K562 (cell line): ENCODE measurements around the gene ABRAXAS1. TPM values are rescaled to one million over a fixed set of nuclear protein-coding genes. Genes with fewer than 3 reads are reported as not detected.

ENCODE experiments used
- DPF2 ChIP-seq: fragments of 450-650 bp; IDR thresholded peaks from 2 replicates; pipeline ENCODE4 v1.6.1; 2016
- ETS1 ChIP-seq: conservative IDR thresholded peaks from 2 replicates; pipeline ENCODE4 v1.6.1; 2011; ENCODE audit warnings: low read depth, mild to moderate bottlenecking, low read length; ENCODE audit not compliant: control insufficient read depth
- FOXP1 ChIP-seq: sonication (generic); formaldehyde crosslinking; IDR thresholded peaks from 2 replicates; pipeline ENCODE4 v1.8.0; 2022; ENCODE audit warnings: mild to moderate bottlenecking, missing genetic modification reagents
- GTF2E2 ChIP-seq: fragments of 200-800 bp; sonication (Bioruptor generic); IDR thresholded peaks from 2 replicates; pipeline ENCODE4 v1.6.1; 2016; ENCODE audit warnings: missing genetic modification characterization, missing compliant biosample characterization
- HCFC1 ChIP-seq: IDR thresholded peaks from 2 replicates; pipeline ENCODE4 v1.6.1; 2012; ENCODE audit warnings: low read depth, low read length, improper control_type of control experiment
- HDAC1 ChIP-seq, 2 experiments: fragments of 450-650 bp; IDR thresholded peaks; 2 replicates each; pipeline ENCODE4 v1.6.1; 2016 to 2017; ENCODE audit warnings: inconsistent platforms in 1 of 2, mild to moderate bottlenecking in 1 of 2, moderate library complexity in 1 of 2
- HNRNPLL ChIP-seq: fragments of 200-400 bp; formaldehyde crosslinking; IDR thresholded peaks from 2 replicates; pipeline ENCODE4 v1.6.1; 2017; ENCODE audit warnings: low read length, low read depth, mild to moderate bottlenecking; ENCODE audit not compliant: poor library complexity, severe bottlenecking
- IFI16 ChIP-seq: fragments of 250-450 bp; sonication (Bioruptor Pico); IDR thresholded peaks from 2 replicates; pipeline ENCODE4 v2.1.2; 2022; ENCODE audit warnings: mild to moderate bottlenecking, inconsistent platforms
- MCM3 ChIP-seq: fragments of 450-650 bp; IDR thresholded peaks from 2 replicates; pipeline ENCODE4 v1.6.1; 2016
- MCM5 ChIP-seq: fragments of 450-650 bp; IDR thresholded peaks from 2 replicates; pipeline ENCODE4 v1.6.1; 2016; ENCODE audit warnings: low read depth
- NFXL1 ChIP-seq: fragments of 450-650 bp; formaldehyde crosslinking; IDR thresholded peaks from 2 replicates; pipeline ENCODE4 v1.4.0; 2021; ENCODE audit warnings: mild to moderate bottlenecking
- SMAD1 ChIP-seq: fragments of 150-350 bp; IDR thresholded peaks from 2 replicates; pipeline ENCODE4 v1.6.1; 2014; ENCODE audit warnings: low read length, low read depth; ENCODE audit not compliant: partially characterized antibody
- SOX6 ChIP-seq: fragments of 450-650 bp; IDR thresholded peaks from 2 replicates; pipeline ENCODE4 v1.6.1; 2014; ENCODE audit warnings: mild to moderate bottlenecking
- TAF7 ChIP-seq: fragments of 450-650 bp; IDR thresholded peaks from 2 replicates; pipeline ENCODE4 v1.6.1; 2016; ENCODE audit warnings: missing genetic modification characterization, missing compliant biosample characterization
- TBP ChIP-seq: optimal IDR thresholded peaks from 2 replicates; pipeline ENCODE3; 2011; ENCODE audit warnings: low read depth, low read length, improper control_type of control experiment
- TEAD4 ChIP-seq, 2 experiments: sonication (generic) in 1 of 2; formaldehyde crosslinking in 1 of 2; IDR thresholded peaks; 2 replicates each; pipeline versions ENCODE4 v1.6.1 to v1.8.0; 2012 to 2022; ENCODE audit warnings: borderline replicate concordance in 1 of 2, inconsistent platforms in 1 of 2, low read length in 1 of 2, mild to moderate bottlenecking in 1 of 2, missing genetic modification reagents in 1 of 2
- ZBTB7A ChIP-seq: IDR thresholded peaks from 2 replicates; pipeline ENCODE4 v1.6.1; 2011; ENCODE audit warnings: low read depth, mild to moderate bottlenecking, low read length, moderate library complexity, borderline replicate concordance; ENCODE audit not compliant: control insufficient read depth
- ZFP30 ChIP-seq: fragments of 250-450 bp; sonication (Bioruptor Pico); IDR thresholded peaks from 2 replicates; pipeline ENCODE4 v1.8.0; 2022; ENCODE audit warnings: moderate library complexity, mild to moderate bottlenecking, inconsistent platforms, borderline replicate concordance
- ZNF212 ChIP-seq: fragments of 450-650 bp; formaldehyde crosslinking; IDR thresholded peaks from 2 replicates; pipeline ENCODE4 v1.4.0; 2020; ENCODE audit warnings: mild to moderate bottlenecking
- ZNF280B ChIP-seq: fragments of 250-450 bp; sonication (Bioruptor Pico); IDR thresholded peaks from 2 replicates; pipeline ENCODE4 v1.5.1; 2021; ENCODE audit warnings: mild to moderate bottlenecking
- polyA plus RNA-seq, 8 experiments: library from polyadenylated mRNA; depleted of rRNA in 4 of 8; stranded (reverse) in 5 of 8; unstranded in 3 of 8; fragments of >200 nt; fragmentation: Nextera tagmentation in 2 of 8; fragmentation: Illumina TruSeq in 1 of 8; extraction: Ambion mirVana in 2 of 8; extraction: Trizol in 1 of 8; gene quantifications; 2 replicates each; pipeline versions ENCODE4 v1.2.1 to v1.2.3, GENCODE V29; 2011 to 2014; ENCODE audit warnings: inconsistent platforms in 1 of 8, missing spikeins in 1 of 8
- total RNA-seq, 7 experiments: library from RNA; depleted of rRNA in 6 of 7; stranded (reverse); fragments of >200 nt in 6 of 7; fragmentation: Illumina TruSeq in 2 of 7; extraction: Trizol in 2 of 7; gene quantifications; 2 replicates each; pipeline versions ENCODE4 v1.2.1 to v1.2.3, GENCODE V29; 2011 to 2021; ENCODE audit warnings: low replicate concordance in 1 of 7
- TF ChIP-seq, protein P1 (sequence below): fragments of 450-650 bp; IDR thresholded peaks from 2 replicates; pipeline ENCODE4 v1.6.1; 2014; ENCODE audit warnings: low read depth, mild to moderate bottlenecking, moderate library complexity, borderline replicate concordance
- TF ChIP-seq, protein P2 (sequence below): fragments of 250-450 bp; sonication (Bioruptor Pico); IDR thresholded peaks from 2 replicates; pipeline ENCODE4 v1.4.0; 2020; ENCODE audit warnings: mild to moderate bottlenecking

Gene ABRAXAS1
- total and polyA plus RNA-seq, 9 of the 15 experiments (the other 6 are each of a cell fraction or from before 2014, with no cell fraction given) = 10.8 to 48.3 (median 22.1) TPM

DNA sequence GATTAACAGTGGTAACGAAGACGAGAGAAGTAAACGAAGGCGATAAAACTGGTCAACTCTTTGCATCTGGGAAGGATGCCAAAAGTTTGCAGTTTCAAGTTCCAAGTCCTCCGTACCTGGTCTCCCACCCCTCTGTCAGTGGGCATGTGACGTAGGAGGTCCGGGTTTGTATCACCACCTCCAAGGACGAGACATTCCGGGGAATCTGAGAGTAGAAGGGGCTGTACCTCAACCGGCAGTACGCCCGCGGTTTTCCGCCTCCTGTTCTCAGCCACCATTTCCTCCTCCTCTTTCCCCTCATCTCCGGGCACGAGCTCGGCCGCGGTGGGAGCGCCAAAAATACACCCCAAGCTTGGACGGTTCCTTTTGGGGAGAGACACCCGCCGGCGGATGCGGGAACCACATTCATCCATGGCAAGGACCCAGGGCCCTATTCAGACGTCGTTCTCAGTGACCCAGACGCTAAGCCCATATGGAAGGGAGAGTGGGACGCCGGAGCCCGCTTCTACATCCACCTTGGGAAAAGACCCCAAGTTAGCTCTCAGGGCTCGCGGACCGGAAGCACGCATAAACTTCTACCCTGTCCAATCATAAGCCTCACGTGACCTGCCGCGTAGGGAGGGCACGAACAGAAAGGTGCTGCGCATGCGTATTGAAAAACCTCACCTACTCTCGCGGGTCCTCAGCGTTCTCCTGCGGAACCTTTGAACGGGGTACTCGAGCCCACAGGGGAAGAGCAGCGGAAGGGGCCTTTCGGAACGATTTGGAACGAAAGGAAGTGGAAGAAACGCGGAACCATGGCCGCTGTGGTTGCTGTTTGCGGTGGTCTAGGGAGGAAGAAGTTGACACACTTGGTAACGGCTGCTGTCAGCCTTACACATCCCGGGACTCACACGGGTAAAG lies 29.4 kb downstream of the ABRAXAS1 start, which contains the start of the genes HELQ and MRPS18C (continued):
- TF ChIP-seq SOX6 (peak; percentile 78), ETS1 (no peak; the same call in 1 of the 2 replicates), ZBTB7A (peak; percentile 74; the same call in 1 of the 2 replicates), GTF2E2 (tag) (peak; percentile 77; the same call in 1 of the 2 replicates), ZNF280B (CRISPR knock-in tag) (no peak), TBP (peak; percentile 88), HCFC1 (peak; percentile 90), ZFP30 (CRISPR knock-in tag) (no peak), IFI16 (CRISPR knock-in tag) (no peak), FOXP1 (CRISPR knock-in tag) (peak; percentile 76; the same call in 1 of the 2 replicates), SMAD1 (peak; percentile 82), TEAD4 (IDR thresholded peaks at IDR 0.05; ENCODE audit: low read length) (peak; percentile 2; the same call in 1 of the 2 replicates), TEAD4 (CRISPR knock-in tag; IDR thresholded peaks at IDR 0.05; ENCODE audit: borderline replicate concordance) (no peak), MCM3 (no peak), MCM5 (no peak), DPF2 (0 out of 2 replicates have a peak, but pooled peaks have one; percentile 7), TAF7 (tag) (peak; percentile 85), ZNF212 (no peak), NFXL1 (CRISPR knock-in tag) (no peak), HDAC1 (IDR thresholded peaks at IDR 0.05) (peak in 1 of 2 experiments; percentile 84; a peak in 2 of 4 replicates), HNRNPLL (peak; percentile 61)
- TF ChIP-seq, protein P1, sequence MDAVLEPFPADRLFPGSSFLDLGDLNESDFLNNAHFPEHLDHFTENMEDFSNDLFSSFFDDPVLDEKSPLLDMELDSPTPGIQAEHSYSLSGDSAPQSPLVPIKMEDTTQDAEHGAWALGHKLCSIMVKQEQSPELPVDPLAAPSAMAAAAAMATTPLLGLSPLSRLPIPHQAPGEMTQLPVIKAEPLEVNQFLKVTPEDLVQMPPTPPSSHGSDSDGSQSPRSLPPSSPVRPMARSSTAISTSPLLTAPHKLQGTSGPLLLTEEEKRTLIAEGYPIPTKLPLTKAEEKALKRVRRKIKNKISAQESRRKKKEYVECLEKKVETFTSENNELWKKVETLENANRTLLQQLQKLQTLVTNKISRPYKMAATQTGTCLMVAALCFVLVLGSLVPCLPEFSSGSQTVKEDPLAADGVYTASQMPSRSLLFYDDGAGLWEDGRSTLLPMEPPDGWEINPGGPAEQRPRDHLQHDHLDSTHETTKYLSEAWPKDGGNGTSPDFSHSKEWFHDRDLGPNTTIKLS = peak; percentile 89
- TF ChIP-seq, protein P2, sequence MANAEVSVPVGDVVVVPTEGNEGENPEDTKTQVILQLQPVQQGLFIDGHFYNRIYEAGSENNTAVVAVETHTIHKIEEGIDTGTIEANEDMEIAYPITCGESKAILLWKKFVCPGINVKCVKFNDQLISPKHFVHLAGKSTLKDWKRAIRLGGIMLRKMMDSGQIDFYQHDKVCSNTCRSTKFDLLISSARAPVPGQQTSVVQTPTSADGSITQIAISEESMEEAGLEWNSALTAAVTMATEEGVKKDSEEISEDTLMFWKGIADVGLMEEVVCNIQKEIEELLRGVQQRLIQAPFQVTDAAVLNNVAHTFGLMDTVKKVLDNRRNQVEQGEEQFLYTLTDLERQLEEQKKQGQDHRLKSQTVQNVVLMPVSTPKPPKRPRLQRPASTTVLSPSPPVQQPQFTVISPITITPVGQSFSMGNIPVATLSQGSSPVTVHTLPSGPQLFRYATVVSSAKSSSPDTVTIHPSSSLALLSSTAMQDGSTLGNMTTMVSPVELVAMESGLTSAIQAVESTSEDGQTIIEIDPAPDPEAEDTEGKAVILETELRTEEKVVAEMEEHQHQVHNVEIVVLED (CRISPR knock-in tag) = peak; percentile 62; the same call in 1 of the 2 replicates
